GM12878 (cell line): ENCODE results near the gene SAMD15.

Source experiments
- CBFB ChIP-seq: IDR thresholded peaks from 2 replicates; pipeline ENCODE4 v1.6.1; 2016; ENCODE audit warnings: antibody characterized with exemption, low read depth
- POLR2A ChIP-seq: IDR thresholded peaks from 2 replicates; pipeline ENCODE4 v1.6.1; 2011; ENCODE audit warnings: low read depth, mild to moderate bottlenecking, low read length
- RB1 ChIP-seq: fragments of 450-650 bp; formaldehyde crosslinking; IDR thresholded peaks from 2 replicates; pipeline ENCODE4 v1.6.1; 2017; ENCODE audit warnings: mild to moderate bottlenecking, borderline replicate concordance
- SMC3 ChIP-seq: IDR thresholded peaks from 2 replicates; pipeline ENCODE4 v1.6.1; 2011; ENCODE audit warnings: low read length, improper control_type of control experiment, borderline replicate concordance
- TCF12 ChIP-seq: IDR thresholded peaks from 2 replicates; pipeline ENCODE4 v1.6.1; 2011; ENCODE audit warnings: low read depth, mild to moderate bottlenecking, low read length
- TF ChIP-seq, protein P1 (sequence below): IDR thresholded peaks from 2 replicates; pipeline ENCODE4 v1.6.1; 2012; ENCODE audit warnings: mild to moderate bottlenecking, low read depth, low read length
- TF ChIP-seq, protein P2 (sequence below), 3 experiments: IDR thresholded peaks in 2 of 3; conservative IDR thresholded peaks in 1 of 3; 2 replicates each; pipeline ENCODE4 v1.5.1; 2011; ENCODE audit warnings: low read depth in 3 of 3, low read length in 3 of 3, mild to moderate bottlenecking in 3 of 3, control low read depth in 2 of 3, moderate library complexity in 2 of 3, inconsistent platforms in 1 of 3, mixed read lengths in 1 of 3; ENCODE audit not compliant: control insufficient read depth in 2 of 3, insufficient read depth in 1 of 3; ENCODE audit errors: extremely low read depth in 1 of 3

DNA sequence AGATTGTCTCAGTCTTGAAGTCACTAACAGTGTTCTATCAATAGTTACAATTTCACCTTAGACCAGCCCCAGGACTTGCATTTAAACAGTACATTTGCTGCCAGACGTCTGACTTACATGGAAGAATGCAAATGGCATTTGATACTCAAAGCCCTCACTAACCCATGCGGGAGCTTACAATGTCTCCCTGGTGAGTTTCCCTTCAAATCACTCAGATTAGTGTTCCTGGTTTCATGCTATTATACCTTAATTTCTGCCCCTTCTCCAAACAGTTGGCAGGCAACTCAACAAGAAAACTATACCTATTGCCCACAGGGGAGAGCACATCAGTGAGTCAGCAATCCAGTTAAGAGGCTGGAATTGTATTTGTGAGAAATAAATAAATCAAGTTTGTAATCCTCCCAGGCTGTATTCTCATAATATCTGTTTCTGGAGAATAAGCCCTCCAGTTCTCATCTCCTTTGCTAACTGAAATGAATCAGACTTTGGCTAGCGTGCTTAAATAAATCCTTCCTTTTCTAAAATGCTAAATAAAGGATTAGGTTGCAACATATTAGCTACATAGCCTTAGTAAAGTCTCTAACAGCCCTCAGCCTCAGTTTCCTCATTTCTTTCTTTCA lies 32.7 kb upstream of the SAMD15 start:
- TF ChIP-seq POLR2A (no peak), SMC3 (no peak), CBFB (no peak), RB1 (no peak), TCF12 (no peak)
- TF ChIP-seq, protein P1, sequence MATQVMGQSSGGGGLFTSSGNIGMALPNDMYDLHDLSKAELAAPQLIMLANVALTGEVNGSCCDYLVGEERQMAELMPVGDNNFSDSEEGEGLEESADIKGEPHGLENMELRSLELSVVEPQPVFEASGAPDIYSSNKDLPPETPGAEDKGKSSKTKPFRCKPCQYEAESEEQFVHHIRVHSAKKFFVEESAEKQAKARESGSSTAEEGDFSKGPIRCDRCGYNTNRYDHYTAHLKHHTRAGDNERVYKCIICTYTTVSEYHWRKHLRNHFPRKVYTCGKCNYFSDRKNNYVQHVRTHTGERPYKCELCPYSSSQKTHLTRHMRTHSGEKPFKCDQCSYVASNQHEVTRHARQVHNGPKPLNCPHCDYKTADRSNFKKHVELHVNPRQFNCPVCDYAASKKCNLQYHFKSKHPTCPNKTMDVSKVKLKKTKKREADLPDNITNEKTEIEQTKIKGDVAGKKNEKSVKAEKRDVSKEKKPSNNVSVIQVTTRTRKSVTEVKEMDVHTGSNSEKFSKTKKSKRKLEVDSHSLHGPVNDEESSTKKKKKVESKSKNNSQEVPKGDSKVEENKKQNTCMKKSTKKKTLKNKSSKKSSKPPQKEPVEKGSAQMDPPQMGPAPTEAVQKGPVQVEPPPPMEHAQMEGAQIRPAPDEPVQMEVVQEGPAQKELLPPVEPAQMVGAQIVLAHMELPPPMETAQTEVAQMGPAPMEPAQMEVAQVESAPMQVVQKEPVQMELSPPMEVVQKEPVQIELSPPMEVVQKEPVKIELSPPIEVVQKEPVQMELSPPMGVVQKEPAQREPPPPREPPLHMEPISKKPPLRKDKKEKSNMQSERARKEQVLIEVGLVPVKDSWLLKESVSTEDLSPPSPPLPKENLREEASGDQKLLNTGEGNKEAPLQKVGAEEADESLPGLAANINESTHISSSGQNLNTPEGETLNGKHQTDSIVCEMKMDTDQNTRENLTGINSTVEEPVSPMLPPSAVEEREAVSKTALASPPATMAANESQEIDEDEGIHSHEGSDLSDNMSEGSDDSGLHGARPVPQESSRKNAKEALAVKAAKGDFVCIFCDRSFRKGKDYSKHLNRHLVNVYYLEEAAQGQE: no peak
- TF ChIP-seq, protein P2, sequence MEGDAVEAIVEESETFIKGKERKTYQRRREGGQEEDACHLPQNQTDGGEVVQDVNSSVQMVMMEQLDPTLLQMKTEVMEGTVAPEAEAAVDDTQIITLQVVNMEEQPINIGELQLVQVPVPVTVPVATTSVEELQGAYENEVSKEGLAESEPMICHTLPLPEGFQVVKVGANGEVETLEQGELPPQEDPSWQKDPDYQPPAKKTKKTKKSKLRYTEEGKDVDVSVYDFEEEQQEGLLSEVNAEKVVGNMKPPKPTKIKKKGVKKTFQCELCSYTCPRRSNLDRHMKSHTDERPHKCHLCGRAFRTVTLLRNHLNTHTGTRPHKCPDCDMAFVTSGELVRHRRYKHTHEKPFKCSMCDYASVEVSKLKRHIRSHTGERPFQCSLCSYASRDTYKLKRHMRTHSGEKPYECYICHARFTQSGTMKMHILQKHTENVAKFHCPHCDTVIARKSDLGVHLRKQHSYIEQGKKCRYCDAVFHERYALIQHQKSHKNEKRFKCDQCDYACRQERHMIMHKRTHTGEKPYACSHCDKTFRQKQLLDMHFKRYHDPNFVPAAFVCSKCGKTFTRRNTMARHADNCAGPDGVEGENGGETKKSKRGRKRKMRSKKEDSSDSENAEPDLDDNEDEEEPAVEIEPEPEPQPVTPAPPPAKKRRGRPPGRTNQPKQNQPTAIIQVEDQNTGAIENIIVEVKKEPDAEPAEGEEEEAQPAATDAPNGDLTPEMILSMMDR (IDR thresholded peaks at IDR 0.05 in 2 of 3, conservative IDR thresholded peaks at IDR 0.05 in 1 of 3; ENCODE audit: control insufficient read depth in 2 of 3, extremely low read depth in 1 of 3, insufficient read depth in 1 of 3, low read depth in 3 of 3, low read length in 3 of 3): no peak
